Caco-2 (cell line): ENCODE data around the gene SMCO2. TPM values are rescaled to one million over a fixed set of nuclear protein-coding genes. Genes with fewer than 3 reads are reported as not detected.

Source experiments
- BruUV-seq: library from RNA; stranded (reverse); fragments of 400-500 nt; replicated peaks from 2 replicates; lab custom pipeline; 2021; lab: Mats Ljungman, UMichigan
- CTCF ChIA-PET: fragments of 300-600 bp; sonication (Branson Sonifier 250); formaldehyde crosslinking; loops from one replicate; lab custom pipeline; 2022; ENCODE audit warnings: antibody characterized with exemption; lab: Charles Lee
- POLR2A ChIA-PET: fragments of 300-600 bp; sonication (Branson Sonifier 250); formaldehyde crosslinking; loops from one replicate; lab custom pipeline; 2022; ENCODE audit warnings: antibody characterized with exemption; lab: Charles Lee
- DNase-seq, 2 experiments: peaks; one replicate each; pipeline versions ENCODE4 v3.0.0 to v3.0.0-alpha.2; 2020 to 2022
- H3K27me3 ChIP-seq: replicated peaks from 2 replicates; pipeline ENCODE4 v1.6.0; 2011; ENCODE audit warnings: low read length; ENCODE audit not compliant: control insufficient read depth, insufficient read depth
- H3K36me3 ChIP-seq: 2 replicates; pipeline ENCODE4 v1.5.1; 2011; ENCODE audit warnings: low read length; ENCODE audit not compliant: control insufficient read depth, insufficient read depth
- H3K4me1 ChIP-seq: fragments of 250-450 bp; sonication (Bioruptor Pico); 2 replicates; pipeline ENCODE4 v1.5.1; 2020; ENCODE audit warnings: mild to moderate bottlenecking
- H3K4me3 ChIP-seq: 2 replicates; pipeline ENCODE4 v1.5.1; 2011; ENCODE audit warnings: low read depth, mild to moderate bottlenecking, control low read depth, low read length
- H3K9me3 ChIP-seq: fragments of 250-450 bp; sonication (Bioruptor Pico); 2 replicates; pipeline ENCODE4 v1.5.1; 2020; ENCODE audit warnings: mild to moderate bottlenecking, moderate library complexity
- H3K27ac Mint-ChIP-seq: one replicate; pipeline ENCODE4 v1.8.0; 2022; ENCODE audit warnings: mixed read lengths; ENCODE audit not compliant: unreplicated experiment
- H3K27me3 Mint-ChIP-seq: one replicate; pipeline ENCODE4 v1.8.0; 2022; ENCODE audit warnings: mixed read lengths; ENCODE audit not compliant: insufficient read depth, unreplicated experiment
- H3K36me3 Mint-ChIP-seq: one replicate; pipeline ENCODE4 v1.8.0; 2022; ENCODE audit warnings: mild to moderate bottlenecking, mixed read lengths; ENCODE audit not compliant: insufficient read depth, unreplicated experiment
- H3K4me1 Mint-ChIP-seq: one replicate; pipeline ENCODE4 v1.8.0; 2022; ENCODE audit warnings: low read depth, mixed read lengths; ENCODE audit not compliant: unreplicated experiment
- H3K4me3 Mint-ChIP-seq: one replicate; pipeline ENCODE4 v1.8.0; 2022; ENCODE audit warnings: mild to moderate bottlenecking, moderate library complexity, mixed read lengths; ENCODE audit not compliant: unreplicated experiment
- H3K9me3 Mint-ChIP-seq: one replicate; pipeline ENCODE4 v1.8.0; 2022; ENCODE audit warnings: mixed read lengths; ENCODE audit not compliant: unreplicated experiment
- CTCF ChIP-seq, 2 experiments: fragments of 200-600 bp in 1 of 2; IDR thresholded peaks; 1 replicate in 1 of 2; 2 replicates in 1 of 2; pipeline versions ENCODE4 v1.5.1 to v1.8.0; 2011 to 2022; ENCODE audit warnings: antibody characterized with exemption in 1 of 2, control low read depth in 1 of 2, inconsistent platforms in 1 of 2, low read depth in 1 of 2, low read length in 1 of 2, mild to moderate bottlenecking in 1 of 2, moderate library complexity in 1 of 2; ENCODE audit not compliant: insufficient read depth in 1 of 2, severe bottlenecking in 1 of 2, unreplicated experiment in 1 of 2
- intact Hi-C: fragments of 100-400 bp; cut with micrococcal nuclease; formaldehyde crosslinking; loops from one replicate; pipeline ENCODE4 v1.10.0; 2022; ENCODE audit not compliant: unreplicated experiment
- total RNA-seq: library from RNA; stranded (reverse); gene quantifications from 2 replicates; pipeline ENCODE4 v1.2.3, GENCODE V29; 2022

The SMCO2 gene
- total RNA-seq, 1 experiment from 2014 or later = 0.93 TPM

GRCh38 chr12:27498149-27498548, 51.6 kb downstream of the SMCO2 start:
- BruUV-seq = no TSS peak
- no peak for DNase-seq
- Histone ChIP-seq H3K36me3 (no peaks in the 10 kb centered on the region), H3K27me3 (no peaks in the 10 kb centered on the region), H3K4me3 (no peak overlapping the region), H3K9me3 (no peaks in the 10 kb centered on the region), H3K4me1 (peaks cover 6% of the 10 kb centered on the region; the same call in 1 of the 2 replicates)
- ChIA-PET POLR2A (no interaction called here), CTCF (no interaction called here)
- no peaks in the 10 kb centered on the region for H3K36me3 Mint-ChIP-seq
- H3K4me3 Mint-ChIP-seq = no peak overlapping the region
- no peaks in the 10 kb centered on the region for H3K9me3 Mint-ChIP-seq
- no peaks in the 10 kb centered on the region for H3K27me3 Mint-ChIP-seq
- intact Hi-C loops = no loop called here
- H3K27ac Mint-ChIP-seq = no peak overlapping the region
- TF ChIP-seq CTCF (IDR thresholded peaks at IDR 0.05; ENCODE audit: insufficient read depth in 1 of 2, low read depth in 1 of 2, low read length in 1 of 2, severe bottlenecking in 1 of 2, unreplicated experiment in 1 of 2) = no peak
- H3K4me1 Mint-ChIP-seq = no peaks in the 10 kb centered on the region

GRCh38 chr12:27498761-27499160, 52.2 kb downstream of the SMCO2 start:
- Histone ChIP-seq H3K4me1 (peaks cover under 1% of the 10 kb centered on the region; the same call in 1 of the 2 replicates), H3K9me3 (no peaks in the 10 kb centered on the region), H3K36me3 (no peaks in the 10 kb centered on the region), H3K27me3 (no peaks in the 10 kb centered on the region), H3K4me3 (no peak overlapping the region)
- no peak for DNase-seq
- Mint-ChIP-seq H3K27ac (no peak overlapping the region), H3K36me3 (no peaks in the 10 kb centered on the region), H3K4me3 (no peak overlapping the region), H3K9me3 (no peaks in the 10 kb centered on the region), H3K27me3 (no peaks in the 10 kb centered on the region), H3K4me1 (no peaks in the 10 kb centered on the region)
- ChIA-PET CTCF (no interaction called here), POLR2A (no interaction called here)
- intact Hi-C loops = no loop called here
- BruUV-seq = no TSS peak
- TF ChIP-seq CTCF (IDR thresholded peaks at IDR 0.05; ENCODE audit: insufficient read depth in 1 of 2, low read depth in 1 of 2, low read length in 1 of 2, severe bottlenecking in 1 of 2, unreplicated experiment in 1 of 2) = no peak

GRCh38 chr12:27499377-27499776, 52.8 kb downstream of the SMCO2 start:
- H3K4me3 Mint-ChIP-seq = no peak overlapping the region
- intact Hi-C loops = no loop called here
- H3K36me3 Mint-ChIP-seq = no peaks in the 10 kb centered on the region
- Histone ChIP-seq H3K9me3 (no peaks in the 10 kb centered on the region), H3K4me3 (no peak overlapping the region), H3K27me3 (no peaks in the 10 kb centered on the region), H3K4me1 (no peaks in the 10 kb centered on the region), H3K36me3 (no peaks in the 10 kb centered on the region)
- H3K27ac Mint-ChIP-seq = no peak overlapping the region
- no peak for TF ChIP-seq CTCF (IDR thresholded peaks at IDR 0.05; ENCODE audit: insufficient read depth in 1 of 2, low read depth in 1 of 2, low read length in 1 of 2, severe bottlenecking in 1 of 2, unreplicated experiment in 1 of 2)
- BruUV-seq = no TSS peak
- H3K4me1 Mint-ChIP-seq = no peaks in the 10 kb centered on the region
- no peak for DNase-seq
- H3K9me3 Mint-ChIP-seq = no peaks in the 10 kb centered on the region
- no peaks in the 10 kb centered on the region for H3K27me3 Mint-ChIP-seq
- CTCF ChIA-PET = no interaction called here
- POLR2A ChIA-PET = no interaction called here
